Hepatocyte (in vitro differentiated cells): Measurements from ENCODE around the gene ZNF107. TPM values are rescaled to one million over a fixed set of nuclear protein-coding genes. Genes with fewer than 3 reads are reported as not detected.
"Not testable (repeated sequence)": the region's sequence is repeated elsewhere in the genome, so short reads cannot be mapped to it uniquely, and the experiment has no call there.

Experiments used
- DNase-seq: peaks from one replicate; pipeline ENCODE4 v3.0.0-alpha.2; 2016; ENCODE audit warnings: low spot score
- H2AFZ ChIP-seq: fragments of 200-600 bp; sonication (generic); 2 replicates; pipeline ENCODE4 v1.6.0; 2016; ENCODE audit warnings: antibody characterized with exemption, mild to moderate bottlenecking
- H3K27ac ChIP-seq: fragments of 200-600 bp; sonication (generic); 2 replicates; pipeline ENCODE4 v1.5.1; 2016; ENCODE audit warnings: mild to moderate bottlenecking
- H3K27me3 ChIP-seq: fragments of 200-600 bp; sonication (generic); 2 replicates; pipeline ENCODE4 v1.6.1; 2016
- H3K36me3 ChIP-seq: fragments of 200-600 bp; sonication (generic); replicated peaks from 2 replicates; pipeline ENCODE4 v1.5.1; 2016; ENCODE audit warnings: low read depth; ENCODE audit not compliant: insufficient read depth
- H3K4me1 ChIP-seq: fragments of 200-600 bp; sonication (generic); 2 replicates; pipeline ENCODE4 v1.5.1; 2016; ENCODE audit warnings: mild to moderate bottlenecking, moderate library complexity; ENCODE audit not compliant: insufficient read depth
- H3K4me2 ChIP-seq: fragments of 200-600 bp; sonication (generic); 2 replicates; pipeline ENCODE4 v1.6.0; 2016
- H3K4me3 ChIP-seq: fragments of 200-600 bp; sonication (generic); 2 replicates; pipeline ENCODE4 v1.5.1; 2016; ENCODE audit warnings: mild to moderate bottlenecking
- H3K79me2 ChIP-seq: fragments of 200-600 bp; sonication (generic); 2 replicates; pipeline ENCODE4 v1.6.0; 2017; ENCODE audit warnings: mild to moderate bottlenecking
- H3K9me2 ChIP-seq: fragments of 200-600 bp; sonication (generic); replicated peaks from 2 replicates; pipeline ENCODE4 v1.6.0; 2017; ENCODE audit warnings: mild to moderate bottlenecking; ENCODE audit not compliant: insufficient read depth
- H3K9me3 ChIP-seq: fragments of 200-600 bp; sonication (generic); 2 replicates; pipeline ENCODE4 v1.5.1; 2016; ENCODE audit warnings: low read depth, mild to moderate bottlenecking
- H4K20me1 ChIP-seq: fragments of 200-600 bp; sonication (generic); 2 replicates; pipeline ENCODE4 v1.6.0; 2016; ENCODE audit warnings: mild to moderate bottlenecking; ENCODE audit not compliant: insufficient read depth, poor library complexity, severe bottlenecking
- EZH2 ChIP-seq: fragments of 200-600 bp; sonication (generic); IDR thresholded peaks from 2 replicates; pipeline ENCODE4 v1.6.1; 2016; ENCODE audit warnings: antibody characterized with exemption, mild to moderate bottlenecking, borderline replicate concordance
- EZH2phosphoT487 ChIP-seq: fragments of 200-600 bp; sonication (generic); IDR thresholded peaks from one replicate; pipeline ENCODE4 v1.6.1; 2018; ENCODE audit warnings: antibody characterized with exemption, mild to moderate bottlenecking, low read depth, moderate library complexity; ENCODE audit not compliant: unreplicated experiment, severe bottlenecking
- WGBS: methylation state at CpG from one replicate; pipeline ENCODE4 v1.1.6; 2016; ENCODE audit warnings: low lambda C conversion rate; ENCODE audit errors: missing lambda C conversion rate; 5-methylcytosine and 5-hydroxymethylcytosine counted together
- polyA plus RNA-seq: library from polyadenylated mRNA; unstranded; fragments of >200 nt; fragmentation: Nextera tagmentation; extraction: Ambion mirVana; gene quantifications from 2 replicates; pipeline ENCODE4 v1.2.1, GENCODE V29; 2016
- total RNA-seq: library from RNA; depleted of rRNA; stranded (reverse); fragments of >200 nt; gene quantifications from 2 replicates; pipeline ENCODE4 v1.2.3, GENCODE V29; 2014
- TF ChIP-seq, protein P1 (sequence below): fragments of 200-600 bp; sonication (generic); IDR thresholded peaks from 2 replicates; pipeline ENCODE4 v1.5.1; 2016; ENCODE audit warnings: antibody characterized with exemption, mild to moderate bottlenecking; ENCODE audit not compliant: poor library complexity

ZNF107 gene
- total and polyA plus RNA-seq, 2 experiments from 2014 or later: 0.63 to 2.2 TPM

- Histone ChIP-seq H3K9me3 (peaks cover 34% of the 10 kb centered on the region), H3K9me2 (no peaks in the 10 kb centered on the region), H2AFZ (no peak overlapping the region), H3K4me1 (no peaks in the 10 kb centered on the region), H3K27ac (no peak overlapping the region), H4K20me1 (no peaks in the 10 kb centered on the region), H3K4me2 (no peak overlapping the region), H3K36me3 (no peaks in the 10 kb centered on the region), H3K79me2 (no peaks in the 10 kb centered on the region), H3K4me3 (no peak overlapping the region), H3K27me3 (no peaks in the 10 kb centered on the region)
- DNase-seq: no peak
- 88% methylated on average over 2 of the region's 2 CpGs for WGBS
- no peak for TF ChIP-seq EZH2phosphoT487
- TF ChIP-seq EZH2: no peak
- TF ChIP-seq, protein P1, sequence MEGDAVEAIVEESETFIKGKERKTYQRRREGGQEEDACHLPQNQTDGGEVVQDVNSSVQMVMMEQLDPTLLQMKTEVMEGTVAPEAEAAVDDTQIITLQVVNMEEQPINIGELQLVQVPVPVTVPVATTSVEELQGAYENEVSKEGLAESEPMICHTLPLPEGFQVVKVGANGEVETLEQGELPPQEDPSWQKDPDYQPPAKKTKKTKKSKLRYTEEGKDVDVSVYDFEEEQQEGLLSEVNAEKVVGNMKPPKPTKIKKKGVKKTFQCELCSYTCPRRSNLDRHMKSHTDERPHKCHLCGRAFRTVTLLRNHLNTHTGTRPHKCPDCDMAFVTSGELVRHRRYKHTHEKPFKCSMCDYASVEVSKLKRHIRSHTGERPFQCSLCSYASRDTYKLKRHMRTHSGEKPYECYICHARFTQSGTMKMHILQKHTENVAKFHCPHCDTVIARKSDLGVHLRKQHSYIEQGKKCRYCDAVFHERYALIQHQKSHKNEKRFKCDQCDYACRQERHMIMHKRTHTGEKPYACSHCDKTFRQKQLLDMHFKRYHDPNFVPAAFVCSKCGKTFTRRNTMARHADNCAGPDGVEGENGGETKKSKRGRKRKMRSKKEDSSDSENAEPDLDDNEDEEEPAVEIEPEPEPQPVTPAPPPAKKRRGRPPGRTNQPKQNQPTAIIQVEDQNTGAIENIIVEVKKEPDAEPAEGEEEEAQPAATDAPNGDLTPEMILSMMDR: no peak
Measured at GRCh38 chr7:64706625-64707292, 40.8 kb downstream of the ZNF107 start.

DNA sequence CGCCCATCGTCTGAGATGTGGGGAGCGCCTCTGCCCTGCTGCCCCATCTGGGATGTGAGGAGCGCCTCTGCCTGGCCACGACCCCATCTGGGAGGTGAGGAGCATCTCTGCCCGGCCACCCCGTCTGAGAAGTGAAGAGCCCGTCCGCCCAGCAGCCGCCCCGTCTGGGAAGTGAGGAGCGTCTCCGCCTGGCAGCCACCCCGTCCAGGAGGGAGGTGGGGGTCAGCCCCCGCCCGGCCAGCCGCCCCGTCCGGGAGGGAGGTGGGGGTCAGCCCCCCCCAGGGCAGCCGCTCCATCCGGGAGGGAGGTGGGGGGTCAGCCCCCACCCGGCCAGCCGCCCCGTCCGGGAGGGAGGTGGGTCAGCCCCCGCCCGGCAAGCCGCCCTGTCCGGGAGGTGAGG is 52.0 kb downstream of the ZNF107 start:
- not testable (repeated sequence) for H3K9me3 ChIP-seq, H3K27me3 ChIP-seq, H3K79me2 ChIP-seq, H3K4me2 ChIP-seq, H3K27ac ChIP-seq, H4K20me1 ChIP-seq, H3K9me2 ChIP-seq, H3K4me1 ChIP-seq, H3K36me3 ChIP-seq, H2AFZ ChIP-seq, DNase-seq, H3K4me3 ChIP-seq
- no CpG with 5 or more reads among the region's 29 CpGs for WGBS

DNA sequence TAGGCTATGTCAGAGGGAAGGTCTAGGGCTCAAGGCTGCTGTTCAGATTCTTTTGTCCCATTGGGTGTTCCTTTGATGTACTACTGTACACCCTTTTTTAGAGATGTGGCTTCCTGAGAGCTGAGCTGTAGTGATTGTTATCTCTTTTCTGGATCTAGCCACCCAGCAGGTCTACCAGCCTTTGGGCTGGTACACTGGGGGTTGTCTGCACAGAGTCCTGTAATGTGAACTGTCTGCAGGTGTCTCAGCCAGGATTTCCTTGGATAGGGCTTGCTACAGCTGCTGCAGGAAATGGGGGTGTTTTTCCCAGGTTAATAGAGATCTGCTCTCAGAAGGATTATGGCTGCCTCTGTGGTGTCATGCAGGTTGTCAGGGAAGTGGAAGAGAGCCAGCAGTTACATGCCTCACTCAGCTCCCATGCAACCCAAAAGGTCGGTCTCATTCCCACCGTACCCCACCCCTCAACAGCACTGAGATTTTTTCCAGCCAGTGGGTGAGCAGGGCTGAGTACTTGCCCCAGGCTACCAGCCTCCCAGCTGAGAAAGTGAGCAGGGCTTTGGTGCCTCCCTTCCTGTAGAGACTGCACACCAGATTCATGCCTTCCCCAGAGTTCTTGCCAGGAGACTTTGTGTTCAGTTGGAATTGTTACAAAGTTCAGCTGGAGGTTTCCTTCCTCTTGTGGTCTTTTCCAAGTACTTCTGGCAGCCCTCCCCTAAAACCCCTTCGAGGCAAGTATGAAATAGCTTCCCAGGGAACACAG is 63.3 kb downstream of the ZNF107 start:
- Histone ChIP-seq H3K4me3 (no peak overlapping the region), H3K9me2 (no peaks in the 10 kb centered on the region), H3K4me2 (no peak overlapping the region), H3K36me3 (no peaks in the 10 kb centered on the region), H3K4me1 (no peaks in the 10 kb centered on the region), H3K9me3 (no peaks in the 10 kb centered on the region), H3K79me2 (no peaks in the 10 kb centered on the region), H2AFZ (no peak overlapping the region), H4K20me1 (no peaks in the 10 kb centered on the region), H3K27me3 (no peaks in the 10 kb centered on the region), H3K27ac (no peak overlapping the region)
- 78% methylated on average over 3 of the region's 3 CpGs for WGBS
- TF ChIP-seq, protein P1: no peak
- no peak for TF ChIP-seq EZH2
- no peak for TF ChIP-seq EZH2phosphoT487
- no peak for DNase-seq

GRCh38 chr7:64733550-64734240 is 67.8 kb downstream of the ZNF107 start:
- TF ChIP-seq EZH2phosphoT487 (no peak), EZH2 (no peak)
- TF ChIP-seq, protein P1: no peak
- Histone ChIP-seq H3K9me2 (no peaks in the 10 kb centered on the region), H3K27me3 (no peaks in the 10 kb centered on the region), H3K36me3 (no peaks in the 10 kb centered on the region), H3K4me1 (no peaks in the 10 kb centered on the region), H3K4me2 (no peak overlapping the region), H3K4me3 (no peak overlapping the region), H3K79me2 (no peaks in the 10 kb centered on the region), H2AFZ (no peak overlapping the region), H4K20me1 (no peaks in the 10 kb centered on the region), H3K27ac (no peak overlapping the region), H3K9me3 (no peaks in the 10 kb centered on the region)
- 83% methylated on average over 8 of the region's 8 CpGs for WGBS
- no peak for DNase-seq
